Stimulated activated CD8-positive, alpha-beta memory T cell treated with anti-CD3 and anti-CD28 coated beads, Interleukin-4, amount 100 ng/mL, for 1 hour (primary cell): Measurements from ENCODE around the gene DPP10.

Source experiments
- DNase-seq, 2 donors: peaks; one replicate each; pipeline ENCODE4 v3.0.0-alpha.2; 2020; ENCODE audit warnings: low read depth in 2 of 2, low spot score in 1 of 2

Gene DPP10

GRCh38 chr2:115115135-115115534 lies 672.7 kb downstream of the DPP10 start:
- no peak for DNase-seq

DNA sequence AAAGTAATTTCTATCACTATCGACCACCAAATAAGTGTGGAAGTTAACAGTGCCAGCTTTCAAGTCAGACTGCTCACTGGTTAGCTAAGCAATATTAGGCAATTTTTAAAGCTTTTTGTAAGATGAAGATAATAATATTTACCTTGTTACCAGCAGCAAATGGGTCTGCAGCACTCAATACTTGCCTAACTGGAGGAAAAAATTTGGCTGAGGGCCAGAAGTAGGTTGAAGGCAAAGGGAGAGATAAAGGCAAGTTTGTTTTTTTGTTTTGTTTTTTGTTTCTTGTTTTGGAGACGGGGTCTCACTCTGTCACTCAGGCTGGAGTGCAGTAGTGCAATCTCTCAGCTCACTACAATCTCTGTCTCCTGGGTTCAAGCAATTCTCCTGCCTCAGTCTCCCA lies 675.9 kb downstream of the DPP10 start:
- no peak for DNase-seq

GRCh38 chr2:115119086-115119485 lies 676.6 kb downstream of the DPP10 start:
- no peak for DNase-seq

DNA sequence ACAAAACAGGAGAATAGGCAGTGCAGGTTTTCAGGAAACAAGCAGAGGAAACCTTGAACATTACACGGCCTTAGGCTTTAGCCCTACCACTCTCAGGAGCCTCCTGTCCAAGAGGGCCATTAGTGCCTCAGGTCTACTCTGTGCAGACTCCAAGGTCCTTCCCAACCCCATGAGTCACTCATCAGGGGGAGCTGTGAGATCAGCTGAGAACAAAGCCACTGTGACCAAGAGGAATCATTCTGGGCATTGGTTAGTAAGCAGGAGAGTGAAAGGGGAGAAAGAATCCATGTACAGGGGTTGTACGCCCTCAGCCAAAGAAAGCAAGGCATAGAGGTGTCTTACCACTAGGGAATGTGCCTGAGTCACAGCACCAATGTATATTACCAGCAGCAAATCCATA lies 680.3 kb downstream of the DPP10 start:
- no peak for DNase-seq

DNA sequence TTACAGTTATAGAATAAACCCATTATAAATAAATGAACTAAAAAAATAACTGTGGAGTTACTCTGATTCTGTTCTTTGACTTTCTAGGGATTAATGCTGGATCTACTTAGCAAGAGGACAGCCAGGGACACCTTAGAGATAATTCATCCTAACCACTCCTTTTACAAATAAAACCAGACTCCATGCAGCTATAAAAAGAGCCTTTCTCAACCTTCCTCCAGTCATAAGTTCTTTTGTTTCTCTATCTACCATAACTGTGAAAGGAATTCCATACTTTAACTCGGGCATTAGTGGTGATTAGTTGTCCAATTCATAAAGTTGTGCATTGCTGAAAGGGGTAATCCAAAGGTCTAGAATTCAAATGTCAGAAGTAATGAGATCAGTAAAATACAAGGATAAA lies 682.4 kb downstream of the DPP10 start:
- no peak for DNase-seq

GRCh38 chr2:115129536-115129935 lies 687.1 kb downstream of the DPP10 start:
- no peak for DNase-seq

DNA sequence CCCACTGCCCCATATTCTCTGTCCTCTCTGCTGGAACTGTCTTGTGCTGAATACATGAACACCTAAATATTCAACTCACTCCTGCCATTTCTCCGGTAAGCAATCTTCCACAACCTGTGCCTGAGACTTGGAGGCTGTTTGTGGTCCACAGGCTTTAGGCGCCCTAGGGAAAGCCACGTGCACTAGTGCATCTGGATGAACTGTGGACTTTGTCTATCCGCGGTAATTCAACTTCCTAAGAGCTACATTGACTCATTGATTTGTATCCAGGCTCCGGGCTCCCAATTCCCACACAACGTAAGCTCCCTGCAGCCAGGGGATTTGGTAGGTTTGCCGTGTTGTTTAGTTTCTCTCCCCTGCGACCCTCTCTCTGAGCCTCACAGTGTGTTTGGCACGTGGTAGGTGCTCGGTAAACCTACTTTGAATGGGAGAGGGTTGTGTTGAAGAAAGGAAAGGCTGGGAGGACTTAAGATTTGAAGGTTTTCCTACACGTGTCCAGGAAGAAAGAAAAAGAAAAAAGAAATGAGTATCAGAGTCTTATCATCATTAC lies 718.2 kb downstream of the DPP10 start:
- DNase-seq, result no peak

DNA sequence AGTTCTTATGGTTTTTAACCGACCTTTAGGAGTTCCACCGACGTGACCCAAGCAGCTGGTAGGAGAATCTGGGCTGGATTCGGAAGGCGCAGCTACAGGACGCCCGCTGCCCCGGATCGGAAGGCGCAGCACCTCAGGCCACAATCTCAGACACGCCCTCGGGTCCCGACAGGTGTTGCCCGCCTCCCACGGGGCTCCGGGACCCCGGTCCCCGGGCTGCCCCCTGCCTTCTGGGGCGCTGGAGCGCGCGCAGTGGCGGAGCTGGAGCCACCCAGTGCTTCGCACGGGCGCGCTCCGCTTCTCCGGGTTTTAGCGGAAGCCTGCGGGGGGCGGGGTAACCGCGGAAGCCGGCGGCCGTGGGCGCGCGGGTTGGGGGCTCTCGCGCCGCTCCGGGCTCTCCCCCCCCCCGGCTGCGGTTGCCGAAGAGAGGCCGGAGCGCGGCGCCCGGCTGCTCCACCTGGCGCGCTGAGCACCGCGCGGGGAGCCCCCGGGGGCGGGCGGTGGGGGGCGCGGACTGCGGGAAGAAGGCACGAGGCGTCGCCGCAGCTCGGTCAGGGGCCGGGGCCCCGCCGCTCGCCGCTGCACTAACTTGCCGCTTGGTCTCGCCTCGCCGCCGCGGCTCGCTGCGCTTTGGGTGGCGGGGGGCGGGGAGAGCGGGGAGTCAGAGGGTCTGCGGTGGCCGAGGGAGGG lies 718.8 kb downstream of the DPP10 start:
- no peak for DNase-seq

- no peak for DNase-seq
Measured at GRCh38 chr2:115161771-115162493, 719.5 kb downstream of the DPP10 start.

GRCh38 chr2:115162494-115163293 lies 720.3 kb downstream of the DPP10 start:
- DNase-seq, result no peak

DNA sequence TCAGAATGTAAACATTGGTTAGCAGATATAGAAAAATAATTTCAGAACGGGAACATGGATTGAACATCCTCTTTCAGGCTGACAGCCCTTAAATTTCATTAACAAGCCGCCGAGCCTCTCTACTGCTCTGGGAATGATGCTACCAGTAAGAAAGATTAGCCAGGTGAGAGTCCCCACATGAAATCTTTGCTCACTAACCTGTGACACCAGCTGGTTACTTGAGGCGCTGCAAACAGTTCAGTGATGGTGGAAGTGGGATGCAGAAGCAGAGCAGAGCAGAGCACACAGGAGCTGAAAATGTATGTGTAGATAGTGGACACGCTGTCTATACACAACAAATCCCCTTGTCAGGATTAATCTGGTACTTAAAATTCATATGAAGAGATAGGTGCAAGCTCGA lies 721.1 kb downstream of the DPP10 start:
- DNase-seq, result no peak

DNA sequence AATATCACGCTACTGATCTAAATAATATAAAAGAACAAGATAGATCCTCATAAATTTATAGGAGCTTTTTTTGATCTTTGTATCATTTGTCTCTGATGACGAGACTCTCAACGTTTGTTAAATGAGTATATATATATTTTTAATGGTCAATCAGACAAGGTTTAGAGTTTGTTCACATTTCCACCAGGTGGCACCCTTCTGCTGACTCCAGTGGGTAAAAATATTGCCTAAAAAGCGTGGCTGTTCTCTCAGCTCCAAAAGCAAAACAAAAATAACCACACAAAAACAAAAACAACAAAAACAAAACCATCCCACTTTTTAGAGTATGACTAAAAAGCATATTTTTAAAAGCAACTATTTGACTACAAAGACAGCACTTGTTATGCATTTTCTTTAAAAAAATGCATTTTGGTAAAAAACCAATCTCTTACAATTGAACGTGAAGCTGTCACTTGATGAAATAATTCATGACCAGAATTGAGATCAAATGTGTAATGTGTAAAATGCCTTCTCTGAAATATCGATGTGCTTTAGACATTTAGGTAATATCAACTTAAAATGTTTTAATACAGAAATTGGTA lies 723.2 kb downstream of the DPP10 start:
- DNase-seq, result no peak

GRCh38 chr2:115168457-115168856 lies 726.0 kb downstream of the DPP10 start:
- no peak for DNase-seq

GRCh38 chr2:115169814-115170213 lies 727.4 kb downstream of the DPP10 start:
- DNase-seq, result no peak

- DNase-seq, result no peak
Measured at GRCh38 chr2:115171751-115172150, 729.3 kb downstream of the DPP10 start.

- DNase-seq, result no peak
Measured at GRCh38 chr2:115174651-115175050, 732.2 kb downstream of the DPP10 start.

DNA sequence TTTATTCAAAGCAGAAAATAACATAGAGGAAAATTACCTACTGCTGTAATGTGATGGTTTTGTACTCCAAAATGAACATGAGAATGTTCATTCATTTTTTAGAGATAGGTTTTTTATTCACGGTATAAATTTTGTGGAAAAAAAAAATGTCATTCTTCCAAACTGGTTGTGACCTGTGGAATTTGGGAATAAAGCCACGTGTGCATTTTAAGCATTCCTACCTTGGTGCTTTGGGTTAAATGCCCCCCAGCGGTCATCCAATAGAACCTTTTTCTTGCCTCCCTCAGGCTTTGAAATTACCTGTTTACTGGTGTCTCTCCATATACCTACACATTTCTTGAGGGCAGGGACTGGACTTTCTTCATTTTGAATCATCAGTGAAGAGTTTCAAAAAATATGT lies 740.7 kb downstream of the DPP10 start:
- no peak for DNase-seq

DNA sequence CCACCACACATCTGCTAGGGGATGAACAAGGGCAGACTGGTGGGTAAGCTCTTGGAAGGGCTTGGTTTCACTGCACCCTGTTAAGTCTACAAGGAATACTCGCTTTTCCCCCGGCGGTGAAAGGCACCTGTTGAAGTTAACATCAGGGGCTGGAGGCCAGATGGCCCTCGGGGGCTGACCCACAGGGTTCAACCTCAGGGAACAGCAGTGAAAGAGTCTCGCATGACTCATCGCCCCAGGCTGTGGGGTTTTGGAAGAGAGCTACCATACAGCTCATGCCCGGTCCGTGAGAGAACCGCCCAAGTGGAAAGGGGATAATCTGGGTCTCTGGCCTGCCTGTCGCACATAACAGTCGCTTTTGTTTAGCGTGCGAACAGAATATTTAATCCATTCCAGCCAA lies 748.0 kb downstream of the DPP10 start:
- no peak for DNase-seq

DNA sequence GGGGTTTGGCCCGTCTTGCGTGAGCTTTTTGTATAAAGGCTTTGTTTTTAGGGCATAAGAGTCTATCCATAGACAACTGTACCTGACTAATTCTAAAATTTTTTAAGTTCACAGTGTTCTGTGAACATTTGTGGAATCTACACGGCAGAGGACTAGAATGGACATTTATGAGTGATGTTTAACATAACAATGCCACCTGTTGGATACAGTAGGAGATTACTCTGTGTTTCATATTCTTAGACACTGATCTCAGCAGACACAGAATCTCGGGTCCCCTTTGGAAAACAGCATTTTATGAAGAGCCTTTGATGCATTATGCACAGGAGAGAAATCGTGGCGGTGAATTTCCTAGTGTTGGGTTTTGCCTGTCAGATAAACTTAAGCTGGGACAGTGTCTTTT lies 752.2 kb downstream of the DPP10 start:
- DNase-seq, result no peak

GRCh38 chr2:115196587-115196986 lies 754.1 kb downstream of the DPP10 start:
- DNase-seq, result no peak

DNA sequence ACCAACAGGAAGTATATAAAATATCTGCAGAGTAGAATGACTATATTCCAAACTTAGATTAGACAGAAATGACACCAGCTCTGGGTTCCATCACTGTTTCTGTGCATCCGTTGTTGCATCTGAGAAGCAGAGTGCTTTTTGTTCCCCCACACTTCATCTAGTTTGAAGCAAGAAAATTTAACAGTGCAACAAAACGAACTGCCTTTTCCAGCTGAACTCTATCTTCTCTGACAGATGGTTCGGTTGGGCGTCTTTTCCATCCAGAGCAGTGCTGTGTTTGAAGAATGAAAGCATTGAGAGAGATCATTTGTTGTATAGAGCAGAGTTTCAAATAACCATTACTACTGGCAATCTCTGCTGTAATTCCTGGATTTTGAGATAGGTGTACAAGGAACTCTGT lies 757.5 kb downstream of the DPP10 start:
- no peak for DNase-seq
